Cortex of kidney (tissue), 1 donor: Measurements from ENCODE around the gene TXNDC11.

ENCODE experiments used
- DNase-seq: peaks from one replicate; lab custom pipeline; 2025; lab: John Stamatoyannopoulos, UW

Gene TXNDC11

GRCh38 chr16:11673091-11674000 is 69.3 kb downstream of the TXNDC11 start:
- no peak for DNase-seq

DNA sequence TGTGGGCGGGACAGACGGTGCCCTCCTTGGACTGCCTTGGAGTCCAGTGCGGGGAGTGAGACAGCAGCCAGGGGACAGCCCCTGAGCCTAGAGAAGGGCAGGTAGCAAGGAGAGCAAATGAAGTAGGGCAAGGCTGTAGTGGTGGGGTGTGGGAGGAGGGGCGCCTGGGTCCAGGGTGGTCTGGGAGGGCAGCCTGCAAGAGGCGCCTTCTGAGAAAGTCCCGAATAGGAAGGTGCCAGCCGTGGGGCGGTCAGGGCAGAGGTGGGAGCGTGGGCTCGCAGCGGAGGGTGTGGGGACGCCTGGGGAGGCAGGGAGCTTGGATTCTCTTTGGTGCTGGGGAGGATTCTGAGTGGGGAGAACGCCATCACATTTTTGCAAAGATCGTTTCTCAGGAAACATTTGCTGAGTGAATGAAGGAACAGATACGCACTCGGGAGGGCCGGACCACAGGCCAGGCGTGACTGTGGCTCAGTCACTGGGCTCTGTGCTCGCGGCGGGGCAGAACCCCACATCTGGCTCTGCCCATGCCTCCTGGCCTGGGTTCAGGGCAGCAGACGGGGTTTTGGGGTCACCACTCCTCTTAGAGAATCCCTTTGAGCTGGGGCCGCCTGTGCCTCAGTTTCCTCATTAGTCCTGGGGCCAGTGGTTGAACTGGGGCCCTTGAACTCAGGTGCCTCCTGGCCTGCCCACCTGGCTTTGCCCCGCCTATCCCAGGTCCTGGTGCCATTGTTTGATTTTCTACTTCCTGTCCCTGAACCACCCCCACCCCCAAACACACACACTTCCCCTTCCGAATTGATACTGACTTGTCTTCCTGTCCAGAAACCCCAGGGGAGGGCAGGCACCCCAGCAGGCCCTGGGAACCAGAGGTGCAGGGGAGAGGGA is 70.2 kb downstream of the TXNDC11 start:
- no peak for DNase-seq

GRCh38 chr16:11671676-11672075 is 71.0 kb downstream of the TXNDC11 start:
- DNase-seq, result no peak

DNA sequence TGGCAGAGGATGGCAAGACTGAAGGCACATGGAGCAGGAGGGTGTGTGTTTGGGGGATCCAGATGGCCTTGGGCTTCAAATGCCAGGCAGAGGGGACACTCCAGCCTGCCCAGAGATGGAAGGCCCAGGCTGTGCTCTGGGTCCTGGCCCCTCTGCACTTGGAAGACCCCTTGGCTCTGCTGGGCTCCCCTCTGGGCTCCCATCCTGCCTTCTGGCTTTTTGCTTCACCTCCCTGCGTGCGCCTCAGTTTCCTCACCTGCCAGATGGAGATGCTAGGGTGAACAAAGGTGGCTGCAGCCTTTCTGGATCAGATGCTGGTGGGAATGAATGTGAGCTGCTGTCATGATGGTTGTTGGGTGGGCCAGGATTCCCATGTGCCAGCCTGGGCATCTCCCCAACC is 71.4 kb downstream of the TXNDC11 start:
- no peak for DNase-seq

DNA sequence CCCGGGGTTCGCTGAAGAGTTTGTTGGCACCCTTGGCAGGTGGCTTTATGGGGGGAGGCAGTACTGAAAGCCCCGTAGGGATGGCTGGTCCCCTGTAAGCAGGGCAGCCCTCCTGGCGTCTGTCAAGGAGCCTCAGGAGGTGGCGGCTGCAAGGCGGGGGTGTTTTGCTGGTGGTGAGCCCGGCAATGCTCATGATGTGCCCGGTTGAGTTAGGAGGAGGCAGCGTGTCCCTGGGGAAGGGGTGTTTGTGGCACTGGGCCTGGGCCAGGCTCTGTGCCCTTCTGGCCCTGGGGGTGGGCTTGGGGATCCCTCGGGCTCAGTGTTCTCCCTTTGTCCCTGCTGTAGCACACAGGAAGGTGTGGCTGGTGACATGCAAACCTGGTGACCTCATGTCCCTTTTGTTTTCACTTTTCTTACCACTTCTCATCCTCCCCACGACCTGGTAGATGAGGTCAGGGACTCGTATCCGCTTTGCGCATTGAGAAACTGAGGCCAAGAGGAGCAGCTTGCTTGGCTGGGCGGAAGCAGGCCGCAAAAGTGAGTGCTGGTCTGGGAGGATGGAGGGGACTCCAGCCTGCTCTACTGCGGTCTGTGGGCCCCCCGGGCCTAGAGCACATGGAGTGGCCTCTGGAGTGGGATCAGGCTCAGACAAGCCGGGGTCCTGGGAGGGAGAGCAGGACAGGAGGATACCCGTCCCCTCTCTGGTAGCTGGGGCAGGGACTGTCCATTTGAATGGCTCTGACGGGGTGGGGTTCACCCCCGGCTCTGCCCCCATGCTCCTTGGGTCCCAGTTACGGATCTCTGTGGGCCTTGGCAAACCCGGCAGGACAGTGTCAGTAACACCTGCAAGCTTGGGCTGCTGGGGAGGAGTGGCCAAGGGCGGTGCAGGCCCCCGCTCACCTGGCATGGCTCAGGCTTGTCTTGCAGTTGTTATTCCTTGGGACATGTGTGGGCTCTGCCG is 72.2 kb downstream of the TXNDC11 start:
- no peak for DNase-seq

DNA sequence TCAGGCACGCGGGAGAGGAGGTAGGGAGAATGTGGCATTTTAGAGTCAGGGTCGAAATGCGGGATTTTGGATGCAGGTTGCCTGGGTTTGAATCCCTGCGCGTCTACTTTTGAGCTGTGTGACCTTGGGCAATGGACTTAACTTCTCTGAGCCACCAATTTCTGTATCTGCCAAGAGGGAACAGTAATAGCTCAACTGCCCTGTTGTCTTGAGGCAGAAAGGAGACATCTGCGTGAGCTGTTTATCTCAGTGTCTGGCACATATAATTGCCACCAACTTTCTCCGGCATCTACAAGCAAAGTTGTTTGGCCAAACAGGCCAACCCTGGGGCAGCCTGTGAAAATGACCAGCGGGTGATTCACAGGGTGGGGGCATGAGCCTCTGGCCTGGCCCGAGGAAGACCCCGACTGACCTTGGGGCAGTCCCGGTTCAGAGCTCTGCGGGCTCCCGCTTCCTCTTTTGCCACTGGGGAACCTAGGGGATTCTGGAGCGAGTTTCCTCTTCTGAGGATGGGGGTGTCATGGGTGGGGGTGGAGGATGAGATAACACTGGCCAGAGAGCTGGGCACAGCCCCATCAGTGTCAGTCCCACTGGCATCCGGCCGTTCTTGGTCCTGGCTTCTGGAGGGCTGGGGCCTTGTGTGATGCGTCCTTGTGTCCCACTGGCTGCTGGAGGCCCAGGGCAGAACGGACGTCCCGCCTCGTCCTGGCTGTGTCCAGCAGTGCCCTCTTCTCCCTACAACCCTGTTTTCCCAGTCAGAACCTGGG is 73.1 kb downstream of the TXNDC11 start:
- DNase-seq, result no peak

DNA sequence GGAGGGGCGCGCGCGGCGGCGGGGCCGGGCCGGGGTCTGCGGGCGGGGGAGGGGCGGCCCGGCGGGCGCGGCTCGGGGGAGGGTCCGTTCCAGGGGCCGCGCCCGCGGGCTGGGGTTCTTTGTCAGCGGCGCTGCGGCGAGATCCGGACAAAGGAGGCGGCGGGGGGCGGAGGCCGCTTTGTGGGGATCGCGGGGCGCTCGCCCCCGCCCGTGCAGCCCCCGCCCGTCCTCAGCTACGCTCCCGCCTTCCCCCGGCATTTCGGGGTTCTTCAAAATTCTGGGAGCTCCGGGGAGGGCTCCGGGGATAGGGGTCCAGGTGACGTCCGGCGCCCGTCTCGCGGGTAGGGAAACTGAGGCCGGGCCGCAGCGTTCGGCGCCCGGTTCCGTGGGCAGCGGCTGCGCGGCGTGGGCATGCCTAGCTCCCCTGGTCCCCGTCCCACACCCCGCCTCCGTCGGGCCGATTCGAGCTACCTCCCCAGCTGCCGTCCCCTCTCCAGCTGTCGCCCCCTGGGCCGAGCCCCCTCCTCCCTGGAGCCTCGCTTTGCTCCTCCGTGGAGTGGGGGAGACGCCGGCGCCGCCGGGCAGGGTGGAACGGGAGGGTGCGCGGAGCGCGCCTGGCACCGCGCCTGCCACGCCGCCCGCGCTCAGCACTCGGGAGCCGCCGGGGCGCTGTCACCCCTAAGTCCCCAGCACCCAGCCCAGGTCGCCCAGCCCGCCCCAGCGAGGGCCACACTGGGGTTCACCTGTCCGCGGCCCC is 73.9 kb downstream of the TXNDC11 start:
- no peak for DNase-seq

- no peak for DNase-seq
Measured at GRCh38 chr16:11667824-11668622, 74.6 kb downstream of the TXNDC11 start, which contains the start of gene SNN. Gene SNN, plus strand, starts transcription at chr16:11668455. Its CDS starts 7,605 bp downstream, at chr16:11676060.

GRCh38 chr16:11667221-11667823 is 75.3 kb downstream of the TXNDC11 start:
- DNase-seq, result no peak

GRCh38 chr16:11666103-11667055 is 76.3 kb downstream of the TXNDC11 start:
- DNase-seq, result no peak

DNA sequence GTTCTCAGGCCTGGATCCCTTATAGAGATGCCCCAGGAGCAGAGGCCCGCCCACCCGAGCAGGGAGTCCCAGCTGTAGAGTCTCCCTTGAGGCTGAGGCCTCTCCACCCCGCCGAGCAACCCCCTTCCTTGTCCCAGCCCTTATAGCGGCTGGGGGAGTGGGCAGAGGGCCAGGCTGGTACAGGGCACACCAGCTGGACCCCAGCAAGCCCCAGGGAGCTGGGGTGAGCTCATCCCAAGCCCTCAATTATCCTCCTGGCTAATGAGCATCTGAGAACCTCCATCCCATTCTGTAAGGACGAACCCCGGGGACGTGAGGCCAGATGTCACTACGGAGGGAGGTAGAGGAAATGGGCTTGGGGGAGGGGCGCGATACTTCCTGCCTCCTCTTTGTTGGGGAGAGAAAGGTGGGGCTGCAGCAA is 77.6 kb downstream of the TXNDC11 start:
- DNase-seq, result no peak

DNA sequence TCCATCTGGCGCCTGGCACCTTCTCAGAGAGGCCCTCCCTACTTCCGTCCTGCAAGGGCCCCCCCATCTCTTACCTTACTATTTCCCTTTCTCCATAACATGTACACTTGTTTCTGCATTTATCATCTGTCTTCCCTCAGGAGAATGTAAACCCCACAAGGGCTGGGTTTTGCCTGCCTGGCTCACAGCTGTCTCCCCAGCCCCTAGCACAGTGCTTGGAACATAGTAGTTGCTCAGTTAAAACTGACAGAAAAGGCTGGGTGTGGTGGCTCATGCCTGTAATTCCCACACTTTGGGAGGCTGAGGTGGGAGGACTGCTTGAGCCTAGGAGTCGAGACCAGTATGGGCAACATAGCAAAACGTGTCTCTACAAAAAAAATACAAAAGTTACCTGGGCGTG is 80.1 kb downstream of the TXNDC11 start:
- DNase-seq, result no peak

DNA sequence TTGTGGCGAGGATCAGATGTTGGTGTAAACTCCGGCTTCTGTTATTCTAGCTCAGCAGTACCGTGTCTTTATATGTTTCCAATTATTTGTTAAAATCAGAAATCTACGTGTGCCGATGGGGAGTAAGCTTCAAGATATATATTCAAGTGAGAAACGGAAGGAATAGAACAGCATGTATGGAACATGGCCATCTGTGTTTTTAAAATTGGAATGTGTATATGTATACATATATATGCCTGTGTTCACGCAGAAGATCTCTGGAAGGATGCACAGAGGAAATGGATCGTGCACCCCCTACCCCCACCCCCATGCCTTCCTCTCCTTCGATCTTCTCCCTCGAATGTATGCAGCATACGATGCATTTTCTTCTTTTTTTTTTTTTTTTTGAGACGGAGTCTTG is 82.1 kb downstream of the TXNDC11 start:
- DNase-seq, result no peak

DNA sequence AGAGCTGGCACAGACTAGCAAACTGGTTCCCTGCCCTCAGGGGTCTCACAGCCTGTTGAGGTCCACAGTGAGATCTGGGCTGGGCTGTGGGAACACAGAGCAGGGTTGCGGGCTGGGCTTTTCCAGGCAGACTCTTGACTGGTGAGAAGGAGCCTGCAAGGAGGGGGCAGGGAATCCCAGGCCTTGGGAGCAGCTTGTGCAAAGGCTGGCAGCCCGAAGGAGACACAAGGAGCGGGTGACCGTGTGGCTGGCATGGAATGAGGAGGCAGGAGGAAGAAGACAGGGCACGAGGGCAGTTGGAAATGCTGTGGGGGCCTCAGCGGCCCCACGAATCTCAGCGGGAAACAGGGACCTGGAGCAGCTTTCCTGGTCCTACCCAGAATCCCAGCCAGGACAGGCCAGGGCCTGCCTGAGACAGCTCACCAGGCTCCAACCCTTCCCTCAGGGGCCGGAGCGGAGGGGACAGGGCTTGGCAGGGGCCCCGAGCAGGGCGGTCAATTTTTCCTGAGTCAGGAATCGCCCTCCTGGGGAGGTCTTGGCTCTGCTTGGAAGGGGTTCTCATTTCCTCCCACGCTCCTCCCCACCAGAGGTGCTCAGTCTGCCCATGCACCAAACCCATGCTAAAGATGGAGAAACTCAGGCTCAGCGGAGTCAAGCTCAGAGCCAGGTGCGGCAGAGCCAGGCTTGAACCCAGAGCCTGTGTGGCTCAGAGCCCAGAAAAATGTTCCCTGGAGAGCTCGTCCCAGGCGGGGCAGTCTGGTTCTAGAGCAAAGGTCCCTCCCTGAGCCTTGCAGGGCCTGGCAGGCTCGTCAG is 83.6 kb downstream of the TXNDC11 start:
- no peak for DNase-seq

GRCh38 chr16:11657556-11657955 is 85.1 kb downstream of the TXNDC11 start:
- no peak for DNase-seq

- no peak for DNase-seq
Measured at GRCh38 chr16:11655655-11656054, 87.0 kb downstream of the TXNDC11 start.

DNA sequence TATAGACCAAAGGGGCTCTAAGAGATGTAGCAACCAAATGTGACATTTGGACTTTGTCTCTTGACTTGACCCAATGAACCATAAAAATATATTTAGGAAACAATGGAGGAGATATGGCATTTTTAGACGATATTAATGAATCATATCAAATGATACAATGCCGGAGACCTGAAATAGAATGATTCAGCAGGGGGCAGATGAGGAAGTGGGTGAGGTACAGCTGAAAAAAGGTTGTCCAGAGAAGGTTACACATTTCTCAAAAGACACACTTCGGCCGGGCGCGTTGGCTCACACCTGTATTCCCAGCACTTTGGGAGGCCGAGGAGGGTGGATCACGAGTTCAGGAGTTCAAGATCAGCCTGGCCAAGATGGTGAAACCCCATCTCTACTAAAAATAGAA is 90.9 kb downstream of the TXNDC11 start:
- DNase-seq, result no peak
